Heart left ventricle (tissue), 13 donors: ENCODE results near the gene CFAP77.

Experiments
- CTCF ChIP-seq, 12 donors: fragments of 200-600 bp; sonication (generic) in 4 of 12; IDR thresholded peaks; one replicate each; pipeline versions ENCODE4 v1.5.0 to v1.8.0; 2018 to 2022; ENCODE audit warnings: antibody characterized with exemption in 12 of 12, mild to moderate bottlenecking in 5 of 12
- POLR2A ChIP-seq, 2 donors: fragments of 450-650 bp; IDR thresholded peaks; one replicate each; pipeline ENCODE4 v1.6.1; 2017; ENCODE audit warnings: antibody characterized with exemption in 2 of 2, mild to moderate bottlenecking in 2 of 2, moderate library complexity in 2 of 2
- donor health status: ischemic (EF 13 %, LVEDD 7.1; RV severe dilation, severe dysfunction).
- donor health status: DM: no; HTN: yes; CAD: no.
- donor health status: DM: no; HTN: no; CAD: no.
- donor health status: ischemic (EF 25% LVEDD 6.9; RV normal size, moderate dysfunction).
- donor health status: ischemic (EF 25% LVEDD 5.7; RV mildly dilated, moderate dysfunction).
- donor health status: ischemic (EF 35%, LVEDD 5.7; RV mildly dilated, moderate dysfunction).
- donor health status: nonischemic (EF 11% LVEDD 7.7; RV severe dilation, severe dysfunction).
- donor health status: DM: yes; HTN: yes; CAD: no.
- donor health status: PGD.
- donor health status: ischemic (EF 29% LVEDD 5.4; RV normal size, mild dysfunction).
- donor health status: nonischemic (EF 23%, LVEDD 6.1; RV moderate dilation, normal function).

- TF ChIP-seq CTCF (IDR thresholded peaks at IDR 0.05) (no peak), POLR2A (IDR thresholded peaks at IDR 0.05) (no peak)
Measured at GRCh38 chr9:132381966-132382541, 28.0 kb upstream of the CFAP77 start.
